ENCODE measurements around the gene KCNAB1.

GRCh38 chr3:156396851-156397250, 276.5 kb downstream of the KCNAB1 start:
- TF ChIP-seq BCL3 (IDR thresholded peaks at IDR 0.05; ENCODE audit: borderline replicate concordance, insufficient read depth, low read depth, low read length, poor library complexity, severe bottlenecking) = no peak
- TF ChIP-seq CTCF (IDR thresholded peaks at IDR 0.05 in 2 of 3, conservative IDR thresholded peaks at IDR 0.05 in 1 of 3; ENCODE audit: control insufficient read depth in 2 of 3, extremely low read depth in 1 of 3, insufficient read depth in 1 of 3, low read depth in 3 of 3, low read length in 3 of 3) = no peak
- no peak for TF ChIP-seq POLR2AphosphoS2 (IDR thresholded peaks at IDR 0.05; ENCODE audit: low read depth, low read length)
